Natural killer cell (primary cell): ENCODE results near the gene MAD1L1. TPM values are rescaled to one million over a fixed set of nuclear protein-coding genes. Genes with fewer than 3 reads are reported as not detected.

Source experiments
- ATAC-seq, 3 donors: fragments of 150-1000 bp in 2 of 3; fragments of 200-7000 bp in 1 of 3; cut with Tn5 transposase; 1 replicate in 1 of 3; 2 replicates in 2 of 3; pipeline ENCODE4 v1.10.0; 2021; ENCODE audit warnings: mild to moderate bottlenecking in 2 of 3, moderate library complexity in 2 of 3
- DNase-seq, 2 donors: peaks; one replicate each; pipeline versions ENCODE4 v3.0.0 to v3.0.0-alpha.2; 2013 to 2021; ENCODE audit warnings: mixed read lengths in 1 of 2
- H3K27ac ChIP-seq: one replicate; pipeline ENCODE4 v1.5.1; 2013; ENCODE audit warnings: mild to moderate bottlenecking, low read length
- H3K27me3 ChIP-seq: one replicate; pipeline ENCODE4 v1.6.1; 2013; ENCODE audit warnings: low read length; ENCODE audit not compliant: control insufficient read depth, insufficient read depth
- H3K36me3 ChIP-seq: one replicate; pipeline ENCODE4 v1.6.1; 2013; ENCODE audit warnings: low read length; ENCODE audit not compliant: control insufficient read depth, insufficient read depth
- H3K4me1 ChIP-seq: one replicate; pipeline ENCODE4 v1.6.1; 2013; ENCODE audit warnings: low read length; ENCODE audit not compliant: control insufficient read depth, insufficient read depth
- H3K4me3 ChIP-seq: one replicate; pipeline ENCODE4 v1.5.1; 2013; ENCODE audit warnings: low read length
- H3K9me3 ChIP-seq: one replicate; pipeline ENCODE4 v1.6.1; 2013; ENCODE audit warnings: low read length; ENCODE audit not compliant: control insufficient read depth, insufficient read depth
- H3K27ac Mint-ChIP-seq, 2 donors: one replicate each; pipeline ENCODE4 v1.8.0; 2022; ENCODE audit warnings: mild to moderate bottlenecking in 2 of 2, mixed read lengths in 2 of 2, moderate library complexity in 1 of 2
- H3K27me3 Mint-ChIP-seq, 2 donors: one replicate each; pipeline ENCODE4 v1.8.0; 2022; ENCODE audit warnings: low read depth in 2 of 2, mixed read lengths in 2 of 2
- H3K36me3 Mint-ChIP-seq: one replicate; pipeline ENCODE4 v1.8.0; 2022; ENCODE audit warnings: mixed read lengths
- H3K4me1 Mint-ChIP-seq, 2 donors: one replicate each; pipeline ENCODE4 v1.8.0; 2022; ENCODE audit warnings: mixed read lengths in 2 of 2
- H3K4me3 Mint-ChIP-seq: one replicate; pipeline ENCODE4 v1.8.0; 2022; ENCODE audit warnings: mild to moderate bottlenecking, moderate library complexity, mixed read lengths
- H3K9me3 Mint-ChIP-seq, 2 donors: one replicate each; pipeline ENCODE4 v1.8.0; 2022; ENCODE audit warnings: mixed read lengths in 2 of 2
- WGBS: methylation state at CpG from one replicate; pipeline ENCODE4 v1.1.7; 2013; ENCODE audit warnings: missing lambda C conversion rate; ENCODE audit not compliant: insufficient coverage; 5-methylcytosine and 5-hydroxymethylcytosine counted together
- intact Hi-C: fragments of 100-400 bp; cut with micrococcal nuclease; formaldehyde crosslinking; loops from one replicate; pipeline ENCODE4 v1.14.2; 2022
- total RNA-seq, 4 donors: library from RNA; stranded (reverse); fragments of 120-200 nt in 1 of 4; gene quantifications; one replicate each; pipeline versions ENCODE4 v1.2.3 to v1.2.4, GENCODE V29; 2013 to 2022
- TF ChIP-seq, protein P1 (sequence below): fragments of 200-600 bp; IDR thresholded peaks from one replicate; pipeline ENCODE4 v1.8.0; 2022; ENCODE audit warnings: antibody characterized with exemption

MAD1L1 gene
- total RNA-seq, 3 donors from 2014 or later (not counting 1 experiment from before 2014, with no cell fraction given) = 53.6 to 81.2 (median 77.4) TPM

DNA sequence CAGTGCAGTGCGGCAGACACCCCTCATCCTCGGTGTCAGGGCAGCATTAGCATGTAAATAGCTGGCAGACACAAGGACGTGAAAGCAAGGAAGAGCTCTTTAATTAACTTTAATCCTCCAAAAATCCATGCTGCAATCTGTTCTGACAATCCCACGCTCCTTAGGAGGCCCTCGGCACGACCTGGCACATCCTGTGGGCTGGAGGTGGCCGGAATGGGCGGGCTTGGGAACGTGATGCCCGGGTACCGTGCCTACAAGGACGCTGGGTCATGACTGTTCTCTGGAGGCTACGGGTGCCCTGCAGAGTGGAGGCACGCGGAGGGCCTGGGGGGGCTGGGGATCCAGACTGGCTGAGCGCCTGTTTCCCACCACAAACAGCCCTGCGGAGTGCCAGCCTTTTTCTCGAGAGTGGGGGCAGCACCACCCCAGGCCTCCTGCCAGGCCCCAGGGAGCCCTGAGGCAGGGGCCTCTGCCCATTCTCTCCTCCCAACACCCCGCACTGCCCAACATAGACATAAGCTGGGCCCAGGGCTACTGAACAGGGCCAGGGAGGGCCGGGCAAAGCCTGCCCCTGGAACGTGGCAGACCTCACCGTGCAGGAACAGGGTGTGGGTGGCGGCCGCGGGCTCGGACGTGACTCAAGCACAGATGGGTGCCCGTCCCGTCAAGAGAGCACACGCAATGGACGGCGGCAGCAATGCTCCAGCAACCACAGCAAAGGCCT, 189.3 kb downstream of the MAD1L1 start:
- 92% methylated on average over 32 of the region's 32 CpGs for WGBS
- TF ChIP-seq, protein P1, sequence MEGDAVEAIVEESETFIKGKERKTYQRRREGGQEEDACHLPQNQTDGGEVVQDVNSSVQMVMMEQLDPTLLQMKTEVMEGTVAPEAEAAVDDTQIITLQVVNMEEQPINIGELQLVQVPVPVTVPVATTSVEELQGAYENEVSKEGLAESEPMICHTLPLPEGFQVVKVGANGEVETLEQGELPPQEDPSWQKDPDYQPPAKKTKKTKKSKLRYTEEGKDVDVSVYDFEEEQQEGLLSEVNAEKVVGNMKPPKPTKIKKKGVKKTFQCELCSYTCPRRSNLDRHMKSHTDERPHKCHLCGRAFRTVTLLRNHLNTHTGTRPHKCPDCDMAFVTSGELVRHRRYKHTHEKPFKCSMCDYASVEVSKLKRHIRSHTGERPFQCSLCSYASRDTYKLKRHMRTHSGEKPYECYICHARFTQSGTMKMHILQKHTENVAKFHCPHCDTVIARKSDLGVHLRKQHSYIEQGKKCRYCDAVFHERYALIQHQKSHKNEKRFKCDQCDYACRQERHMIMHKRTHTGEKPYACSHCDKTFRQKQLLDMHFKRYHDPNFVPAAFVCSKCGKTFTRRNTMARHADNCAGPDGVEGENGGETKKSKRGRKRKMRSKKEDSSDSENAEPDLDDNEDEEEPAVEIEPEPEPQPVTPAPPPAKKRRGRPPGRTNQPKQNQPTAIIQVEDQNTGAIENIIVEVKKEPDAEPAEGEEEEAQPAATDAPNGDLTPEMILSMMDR = no peak
- H3K27ac ChIP-seq = no peak overlapping the region
- no peak overlapping the region for H3K27ac Mint-ChIP-seq
- H3K36me3 Mint-ChIP-seq = no peaks in the 10 kb centered on the region
- H3K4me1 ChIP-seq = peaks cover 48% of the 10 kb centered on the region
- peaks cover 6% of the 10 kb centered on the region for H3K27me3 ChIP-seq
- DNase-seq (no peak), ATAC-seq (no peak)
- H3K4me3 ChIP-seq = no peak overlapping the region
- no peaks in the 10 kb centered on the region for H3K36me3 ChIP-seq
- peaks cover 57 to 69% of the 10 kb centered on the region in 2 donors for H3K4me1 Mint-ChIP-seq
- peaks cover 29 to 39% of the 10 kb centered on the region in 2 donors for H3K27me3 Mint-ChIP-seq
- H3K9me3 ChIP-seq = no peaks in the 10 kb centered on the region
- intact Hi-C loops = no loop called here
- no peak overlapping the region for H3K4me3 Mint-ChIP-seq
- H3K9me3 Mint-ChIP-seq = no peaks in the 10 kb centered on the region

DNA sequence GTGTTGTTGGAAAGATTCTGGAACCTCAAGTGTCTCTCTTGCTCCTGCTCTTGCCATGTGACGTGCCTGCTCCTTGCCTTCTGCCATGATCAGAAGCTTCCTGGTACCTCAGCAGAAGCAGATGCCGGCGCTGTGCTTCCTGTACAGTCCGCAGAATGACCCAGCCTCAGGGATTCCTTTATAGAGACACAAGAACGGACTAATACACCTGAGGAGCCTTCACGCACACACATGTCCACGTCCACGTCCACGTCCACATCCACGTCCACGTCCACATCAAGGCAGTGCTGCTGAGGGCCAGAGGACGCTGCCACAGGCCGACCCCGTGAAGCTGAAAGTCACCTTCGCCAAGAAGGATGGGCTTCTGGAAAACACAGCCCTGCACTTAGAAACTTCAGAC, 190.1 kb downstream of the MAD1L1 start:
- no peak overlapping the region for H3K27ac ChIP-seq
- peaks cover 47% of the 10 kb centered on the region for H3K4me1 ChIP-seq
- H3K27me3 ChIP-seq = peaks cover 6% of the 10 kb centered on the region
- Mint-ChIP-seq H3K27ac (no peak overlapping the region), H3K4me1 (peaks cover 55 to 67% of the 10 kb centered on the region in 2 donors), H3K36me3 (no peaks in the 10 kb centered on the region), H3K9me3 (no peaks in the 10 kb centered on the region), H3K4me3 (no peak overlapping the region), H3K27me3 (peaks cover 33 to 35% of the 10 kb centered on the region in 2 donors)
- ATAC-seq (no peak), DNase-seq (no peak)
- intact Hi-C loops = no loop called here
- whole genome bisulfite sequencing = 87% methylated on average over 15 of the region's 15 CpGs
- H3K9me3 ChIP-seq = no peaks in the 10 kb centered on the region
- H3K36me3 ChIP-seq = no peaks in the 10 kb centered on the region
- TF ChIP-seq, protein P1 = no peak
- H3K4me3 ChIP-seq = no peak overlapping the region

DNA sequence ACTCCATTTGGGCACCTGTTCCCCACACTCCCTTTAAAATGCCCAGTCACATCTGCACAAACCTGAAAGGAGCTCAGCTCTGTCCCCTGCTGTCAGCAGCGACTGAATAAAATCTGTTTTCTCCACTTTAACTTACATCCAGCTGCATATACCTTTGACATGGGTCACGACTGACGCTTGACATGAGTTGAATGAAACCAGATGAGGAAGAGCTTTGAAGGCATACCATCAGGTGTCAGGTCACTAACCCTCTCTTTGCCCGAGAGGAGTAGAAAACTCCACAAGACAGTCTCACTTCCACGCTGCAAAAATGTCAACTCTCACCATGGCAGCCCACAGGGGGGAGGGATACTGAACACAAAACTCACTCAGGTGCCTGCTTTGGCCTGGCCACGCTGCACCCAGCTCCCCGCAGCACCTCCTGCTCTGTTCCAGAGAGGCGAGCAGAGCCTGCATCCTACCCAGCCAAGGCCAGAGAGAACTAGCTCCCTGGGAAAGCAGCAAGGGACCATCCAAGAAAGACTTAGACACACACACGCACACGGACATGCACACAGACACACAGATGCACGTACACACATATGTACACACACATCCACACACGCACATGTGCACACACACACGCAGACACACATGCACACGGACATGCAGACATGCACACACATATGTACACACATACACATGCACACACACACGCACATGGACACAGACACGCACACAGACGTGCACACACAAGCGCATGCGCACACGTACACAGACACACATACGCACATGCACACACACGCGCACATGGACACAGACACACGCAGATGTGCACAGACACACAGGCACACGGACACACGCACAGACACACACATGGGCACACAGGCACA, 191.0 kb downstream of the MAD1L1 start:
- peak overlapping the region in 1 of 2 donors; percentile 51 for H3K27ac Mint-ChIP-seq
- peaks cover 53% of the 10 kb centered on the region for H3K4me1 ChIP-seq
- ATAC-seq (no peak), DNase-seq (no peak)
- 85% methylated on average over 26 of the region's 26 CpGs for WGBS
- peaks cover 6% of the 10 kb centered on the region for H3K27me3 ChIP-seq
- intact Hi-C loops = no loop called here
- H3K27me3 Mint-ChIP-seq = peaks cover 38 to 41% of the 10 kb centered on the region in 2 donors
- peak overlapping the region; percentile 18 for H3K4me3 Mint-ChIP-seq
- H3K4me3 ChIP-seq = no peak overlapping the region
- H3K36me3 ChIP-seq = no peaks in the 10 kb centered on the region
- no peaks in the 10 kb centered on the region for H3K36me3 Mint-ChIP-seq
- TF ChIP-seq, protein P1 = no peak
- H3K4me1 Mint-ChIP-seq = peaks cover 56 to 73% of the 10 kb centered on the region in 2 donors
- H3K9me3 ChIP-seq = no peaks in the 10 kb centered on the region
- no peak overlapping the region for H3K27ac ChIP-seq
- H3K9me3 Mint-ChIP-seq = no peaks in the 10 kb centered on the region
